B cell (primary cell): ENCODE data around the gene SLC4A4. TPM values are rescaled to one million over a fixed set of nuclear protein-coding genes. Genes with fewer than 3 reads are reported as not detected.

ENCODE experiments used
- ATAC-seq: fragments of 200-7000 bp; cut with Tn5 transposase; one replicate; pipeline ENCODE4 v1.10.0; 2021; ENCODE audit warnings: low read depth, mild to moderate bottlenecking, moderate number of reproducible peaks, moderate library complexity
- CTCF ChIA-PET: fragments of 350-600 bp; sonication (Branson Sonifier 250); formaldehyde crosslinking; loops from one replicate; lab custom pipeline; 2021; ENCODE audit warnings: antibody characterized with exemption, inconsistent platforms; lab: Charles Lee
- POLR2A ChIA-PET: fragments of 350-600 bp; sonication (Branson Sonifier 250); formaldehyde crosslinking; loops from one replicate; lab custom pipeline; 2021; ENCODE audit warnings: antibody characterized with exemption; lab: Charles Lee
- DNase-seq: peaks from one replicate; pipeline ENCODE4 v3.0.0; 2013
- H2AFZ ChIP-seq: 2 replicates; pipeline ENCODE4 v1.6.1; 2012; ENCODE audit warnings: mild to moderate bottlenecking, low read depth, low read length; ENCODE audit not compliant: insufficient read depth, poor library complexity, severe bottlenecking
- H3K27ac ChIP-seq, 2 donors: 1 replicate in 1 of 2; 2 replicates in 1 of 2; pipeline ENCODE4 v1.5.1; 2012 to 2013; ENCODE audit warnings: low read length in 2 of 2, mild to moderate bottlenecking in 2 of 2, moderate library complexity in 1 of 2
- H3K27me3 ChIP-seq, 4 experiments: fragments of 200-600 bp in 1 of 4; sonication (generic) in 1 of 4; replicated peaks in 1 of 4; 1 replicate in 2 of 4; 2 replicates in 2 of 4; pipeline versions ENCODE4 v1.6.1 to v1.7.0; 2013 to 2016; ENCODE audit warnings: low read length in 3 of 4, mild to moderate bottlenecking in 2 of 4, mixed read lengths in 1 of 4, moderate library complexity in 1 of 4; ENCODE audit not compliant: insufficient read depth in 4 of 4, control insufficient read depth in 3 of 4; ENCODE audit errors: control extremely low read depth in 1 of 4
- H3K36me3 ChIP-seq, 2 experiments: replicated peaks in 1 of 2; 1 replicate in 1 of 2; 2 replicates in 1 of 2; pipeline versions ENCODE4 v1.6.1 to v1.7.1; 2013; ENCODE audit warnings: low read length in 1 of 2; ENCODE audit not compliant: insufficient read depth in 2 of 2, control insufficient read depth in 1 of 2; ENCODE audit errors: control extremely low read depth in 1 of 2, extremely low read depth in 1 of 2
- H3K4me1 ChIP-seq, 2 donors: fragments of 200-600 bp in 1 of 2; sonication (generic) in 1 of 2; 1 replicate in 1 of 2; 2 replicates in 1 of 2; pipeline versions ENCODE4 v1.5.1 to v1.6.1; 2013 to 2017; ENCODE audit warnings: low read length in 2 of 2; ENCODE audit not compliant: control insufficient read depth in 2 of 2, insufficient read depth in 2 of 2
- H3K4me2 ChIP-seq: replicated peaks from 2 replicates; pipeline ENCODE3; 2012; ENCODE audit warnings: mild to moderate bottlenecking, low read depth, low read length; ENCODE audit not compliant: poor library complexity, severe bottlenecking
- H3K4me3 ChIP-seq, 5 experiments: fragments of 200-600 bp in 1 of 5; sonication (generic) in 1 of 5; 1 replicate in 3 of 5; 2 replicates in 2 of 5; pipeline versions ENCODE4 v1.5.1 to v1.7.0; 2011 to 2016; ENCODE audit warnings: low read length in 4 of 5, mild to moderate bottlenecking in 4 of 5, low read depth in 2 of 5, control low read depth in 1 of 5, moderate library complexity in 1 of 5; ENCODE audit not compliant: insufficient read depth in 1 of 5; ENCODE audit errors: control extremely low read depth in 1 of 5, extremely low read depth in 1 of 5
- H3K79me2 ChIP-seq: fragments of 200-600 bp; sonication (generic); one replicate; pipeline ENCODE4 v1.6.0; 2016; ENCODE audit warnings: low read length; ENCODE audit not compliant: control insufficient read depth, insufficient read depth
- H3K9ac ChIP-seq: fragments of 200-600 bp; sonication (generic); 2 replicates; pipeline ENCODE4 v1.6.1; 2017; ENCODE audit warnings: mild to moderate bottlenecking, low read length, moderate library complexity
- H3K9me3 ChIP-seq, 3 donors: one replicate each; pipeline versions ENCODE4 v1.6.1 to v1.7.1; 2013; ENCODE audit warnings: low read length in 2 of 3; ENCODE audit not compliant: control insufficient read depth in 2 of 3, insufficient read depth in 1 of 3; ENCODE audit errors: control extremely low read depth in 1 of 3
- H4K20me1 ChIP-seq: 2 replicates; pipeline ENCODE4 v1.6.0; 2012; ENCODE audit warnings: mild to moderate bottlenecking, low read length; ENCODE audit not compliant: insufficient read depth, control insufficient read depth, poor library complexity, severe bottlenecking
- H3K27ac Mint-ChIP-seq: one replicate; pipeline ENCODE4 v1.8.0; 2021; ENCODE audit warnings: mixed read lengths
- H3K27me3 Mint-ChIP-seq: one replicate; pipeline ENCODE4 v1.8.0; 2021; ENCODE audit warnings: mixed read lengths
- H3K4me1 Mint-ChIP-seq: one replicate; pipeline ENCODE4 v1.8.0; 2021; ENCODE audit warnings: mixed read lengths
- H3K4me3 Mint-ChIP-seq: one replicate; pipeline ENCODE4 v1.8.0; 2021; ENCODE audit warnings: mixed read lengths
- H3K9me3 Mint-ChIP-seq: one replicate; pipeline ENCODE4 v1.8.0; 2022; ENCODE audit warnings: mixed read lengths; ENCODE audit not compliant: insufficient read depth
- EZH2 ChIP-seq: IDR thresholded peaks from 2 replicates; pipeline ENCODE4 v1.6.1; 2012; ENCODE audit warnings: borderline replicate concordance, low read depth, mild to moderate bottlenecking, moderate library complexity, low read length; ENCODE audit not compliant: insufficient read depth, poor library complexity, severe bottlenecking
- WGBS: methylation state at CpG from one replicate; pipeline ENCODE4 v1.1.5; 2013; ENCODE audit warnings: missing lambda C conversion rate; ENCODE audit not compliant: insufficient coverage; 5-methylcytosine and 5-hydroxymethylcytosine counted together
- intact Hi-C: fragments of 100-400 bp; cut with micrococcal nuclease; formaldehyde crosslinking; loops from one replicate; pipeline ENCODE4 v1.10.0; 2022
- polyA plus RNA-seq: library from polyadenylated mRNA; depleted of rRNA; stranded (reverse); fragments of >200 nt; gene quantifications from 2 replicates; pipeline ENCODE4 v1.2.3, GENCODE V29; 2012
- total RNA-seq, 2 donors: library from RNA; stranded (reverse); fragments of 120-200 nt in 1 of 2; gene quantifications; 1 replicate in 1 of 2; 2 replicates in 1 of 2; pipeline versions ENCODE4 v1.2.3 to v1.2.4, GENCODE V29; 2013 to 2022
- TF ChIP-seq, protein P1 (sequence below): fragments of 200-600 bp; IDR thresholded peaks from one replicate; pipeline ENCODE4 v1.8.0; 2022; ENCODE audit warnings: antibody characterized with exemption, mild to moderate bottlenecking

SLC4A4 gene
- total and polyA plus RNA-seq, 2 donors (not counting 1 experiment from before 2014, with no cell fraction given) = not detected

DNA sequence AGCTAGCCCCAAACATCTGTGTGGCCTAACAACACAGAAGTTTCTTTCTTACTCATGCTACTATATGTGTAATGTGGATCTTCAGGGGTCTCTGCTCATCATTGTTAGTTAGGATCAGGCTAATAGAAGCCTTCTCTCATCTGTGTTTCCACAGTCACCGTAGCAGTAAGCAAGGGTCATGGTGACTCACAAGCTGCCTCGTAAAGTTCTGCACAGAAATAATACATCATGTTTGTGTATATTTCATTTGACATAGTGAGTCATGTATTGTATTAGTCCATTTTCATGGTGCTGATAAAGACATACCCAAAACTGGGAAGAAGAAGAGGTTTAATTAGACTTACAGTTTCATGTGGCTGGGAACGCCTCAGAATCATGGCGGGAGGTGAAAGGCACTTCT lies 38.7 kb downstream of the SLC4A4 start:
- no peaks in the 10 kb centered on the region for H3K27me3 Mint-ChIP-seq
- no peak overlapping the region for H3K27ac Mint-ChIP-seq
- Histone ChIP-seq H3K79me2 (no peaks in the 10 kb centered on the region), H3K36me3 (no peaks in the 10 kb centered on the region), H3K27me3 (no peaks in the 10 kb centered on the region), H3K4me1 (no peaks in the 10 kb centered on the region), H4K20me1 (no peaks in the 10 kb centered on the region), H3K4me3 (no peak overlapping the region), H3K9me3 (no peaks in the 10 kb centered on the region), H3K4me2 (no peak overlapping the region), H3K9ac (no peak overlapping the region), H2AFZ (no peak overlapping the region), H3K27ac (no peak overlapping the region)
- no peaks in the 10 kb centered on the region for H3K9me3 Mint-ChIP-seq
- ChIA-PET CTCF (no interaction called here), POLR2A (no interaction called here)
- H3K4me3 Mint-ChIP-seq = no peak overlapping the region
- no peak for ATAC-seq
- TF ChIP-seq, protein P1, sequence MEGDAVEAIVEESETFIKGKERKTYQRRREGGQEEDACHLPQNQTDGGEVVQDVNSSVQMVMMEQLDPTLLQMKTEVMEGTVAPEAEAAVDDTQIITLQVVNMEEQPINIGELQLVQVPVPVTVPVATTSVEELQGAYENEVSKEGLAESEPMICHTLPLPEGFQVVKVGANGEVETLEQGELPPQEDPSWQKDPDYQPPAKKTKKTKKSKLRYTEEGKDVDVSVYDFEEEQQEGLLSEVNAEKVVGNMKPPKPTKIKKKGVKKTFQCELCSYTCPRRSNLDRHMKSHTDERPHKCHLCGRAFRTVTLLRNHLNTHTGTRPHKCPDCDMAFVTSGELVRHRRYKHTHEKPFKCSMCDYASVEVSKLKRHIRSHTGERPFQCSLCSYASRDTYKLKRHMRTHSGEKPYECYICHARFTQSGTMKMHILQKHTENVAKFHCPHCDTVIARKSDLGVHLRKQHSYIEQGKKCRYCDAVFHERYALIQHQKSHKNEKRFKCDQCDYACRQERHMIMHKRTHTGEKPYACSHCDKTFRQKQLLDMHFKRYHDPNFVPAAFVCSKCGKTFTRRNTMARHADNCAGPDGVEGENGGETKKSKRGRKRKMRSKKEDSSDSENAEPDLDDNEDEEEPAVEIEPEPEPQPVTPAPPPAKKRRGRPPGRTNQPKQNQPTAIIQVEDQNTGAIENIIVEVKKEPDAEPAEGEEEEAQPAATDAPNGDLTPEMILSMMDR = no peak
- no peak for TF ChIP-seq EZH2
- intact Hi-C loops = no loop called here
- H3K4me1 Mint-ChIP-seq = no peaks in the 10 kb centered on the region
- no peak for DNase-seq
- WGBS = no CpG with 5 or more reads among the region's 4 CpGs

DNA sequence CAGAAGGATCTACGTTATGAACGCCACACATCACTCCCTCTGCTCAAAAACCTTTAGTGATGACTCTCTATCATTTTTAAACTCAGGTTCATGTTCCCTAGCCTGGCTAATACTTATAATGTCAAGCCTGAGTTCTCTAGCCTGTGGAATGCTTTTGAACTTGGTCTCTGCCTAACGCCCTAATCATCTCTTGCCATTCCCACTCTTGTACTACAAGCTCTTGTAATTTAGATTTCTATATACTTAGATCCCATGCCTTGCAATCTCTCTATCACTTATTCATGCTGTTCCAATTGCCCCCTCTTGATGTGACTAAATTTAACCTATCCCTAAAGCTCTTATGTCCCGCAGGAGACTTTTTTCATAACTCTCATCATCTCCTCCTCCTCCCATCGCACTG lies 40.3 kb downstream of the SLC4A4 start:
- H3K27ac ChIP-seq = no peak overlapping the region
- Mint-ChIP-seq H3K4me3 (no peak overlapping the region), H3K27ac (no peak overlapping the region), H3K4me1 (no peaks in the 10 kb centered on the region), H3K9me3 (no peaks in the 10 kb centered on the region), H3K27me3 (no peaks in the 10 kb centered on the region)
- H3K36me3 ChIP-seq = no peaks in the 10 kb centered on the region
- intact Hi-C loops = no loop called here
- ATAC-seq = no peak
- H2AFZ ChIP-seq = no peak overlapping the region
- H3K4me1 ChIP-seq = no peaks in the 10 kb centered on the region
- WGBS = 96% methylated on average over 4 of the region's 5 CpGs
- H3K4me3 ChIP-seq = no peak overlapping the region
- no peaks in the 10 kb centered on the region for H4K20me1 ChIP-seq
- H3K9ac ChIP-seq = no peak overlapping the region
- POLR2A ChIA-PET = no interaction called here
- no peaks in the 10 kb centered on the region for H3K9me3 ChIP-seq
- no peaks in the 10 kb centered on the region for H3K79me2 ChIP-seq
- TF ChIP-seq, protein P1 = no peak
- TF ChIP-seq EZH2 = no peak
- CTCF ChIA-PET = no interaction called here
- no peak for DNase-seq
- no peak overlapping the region for H3K4me2 ChIP-seq
- no peaks in the 10 kb centered on the region for H3K27me3 ChIP-seq
